Activated CD8-positive, alpha-beta memory T cell treated with anti-CD3 and anti-CD28 coated beads for 1 hour (primary cell): ENCODE results near the gene KRT25.

ENCODE experiments used
- DNase-seq, 2 donors: peaks; one replicate each; pipeline ENCODE4 v3.0.0-alpha.2; 2020; ENCODE audit warnings: low read depth in 1 of 2; ENCODE audit errors: extremely low read depth in 1 of 2

The KRT25 gene

GRCh38 chr17:40699371-40699770 is 55.8 kb downstream of the KRT25 start:
- no peak for DNase-seq
